Right atrium auricular region (tissue), 2 donors: Measurements from ENCODE around the gene ZFYVE1. TPM values are rescaled to one million over a fixed set of nuclear protein-coding genes. Genes with fewer than 3 reads are reported as not detected.

Experiments used
- DNase-seq: peaks from one replicate; pipeline ENCODE4 v3.0.0-alpha.2; 2019; ENCODE audit warnings: low spot score
- H3K27ac ChIP-seq, 2 donors: fragments of 200-600 bp; sonication (generic); 1 replicate in 1 of 2; 2 replicates in 1 of 2; pipeline ENCODE4 v1.5.1; 2016 to 2019
- H3K27me3 ChIP-seq, 2 donors: fragments of 200-600 bp; sonication (generic); one replicate each; pipeline versions ENCODE4 v1.5.1 to v1.6.0; 2017 to 2019
- H3K36me3 ChIP-seq: fragments of 200-600 bp; sonication (generic); one replicate; pipeline ENCODE4 v1.5.1; 2016
- H3K4me1 ChIP-seq, 2 donors: fragments of 200-600 bp; sonication (generic); one replicate each; pipeline versions ENCODE4 v1.5.1 to v1.6.0; 2017 to 2019
- H3K4me3 ChIP-seq, 2 donors: fragments of 200-600 bp; sonication (generic); 1 replicate in 1 of 2; 2 replicates in 1 of 2; pipeline ENCODE4 v1.5.1; 2017 to 2019; ENCODE audit warnings: mild to moderate bottlenecking in 1 of 2, moderate library complexity in 1 of 2
- H3K9me3 ChIP-seq, 2 donors: fragments of 200-600 bp; sonication (generic); one replicate each; pipeline ENCODE4 v1.5.1; 2019
- total RNA-seq, 2 donors: library from RNA; depleted of rRNA; stranded (reverse); fragments of >200 nt; gene quantifications; one replicate each; pipeline ENCODE4 v1.1.0, GENCODE V29; 2016
- TF ChIP-seq, protein P1 (sequence below), 2 donors: fragments of 200-600 bp; sonication (generic); IDR thresholded peaks; one replicate each; pipeline ENCODE4 v1.5.1; 2019; ENCODE audit warnings: antibody characterized with exemption in 2 of 2

ZFYVE1 gene
- total RNA-seq, 2 donors from 2014 or later = 9.8 to 12.6 TPM

GRCh38 chr14:72939630-72940029 is 87.3 kb downstream of the ZFYVE1 start:
- Histone ChIP-seq H3K36me3 (peaks cover 46% of the 10 kb centered on the region), H3K27ac (no peak overlapping the region), H3K27me3 (no peaks in the 10 kb centered on the region), H3K4me3 (no peak overlapping the region), H3K9me3 (no peaks in the 10 kb centered on the region), H3K4me1 (no peaks in the 10 kb centered on the region)
- TF ChIP-seq, protein P1, sequence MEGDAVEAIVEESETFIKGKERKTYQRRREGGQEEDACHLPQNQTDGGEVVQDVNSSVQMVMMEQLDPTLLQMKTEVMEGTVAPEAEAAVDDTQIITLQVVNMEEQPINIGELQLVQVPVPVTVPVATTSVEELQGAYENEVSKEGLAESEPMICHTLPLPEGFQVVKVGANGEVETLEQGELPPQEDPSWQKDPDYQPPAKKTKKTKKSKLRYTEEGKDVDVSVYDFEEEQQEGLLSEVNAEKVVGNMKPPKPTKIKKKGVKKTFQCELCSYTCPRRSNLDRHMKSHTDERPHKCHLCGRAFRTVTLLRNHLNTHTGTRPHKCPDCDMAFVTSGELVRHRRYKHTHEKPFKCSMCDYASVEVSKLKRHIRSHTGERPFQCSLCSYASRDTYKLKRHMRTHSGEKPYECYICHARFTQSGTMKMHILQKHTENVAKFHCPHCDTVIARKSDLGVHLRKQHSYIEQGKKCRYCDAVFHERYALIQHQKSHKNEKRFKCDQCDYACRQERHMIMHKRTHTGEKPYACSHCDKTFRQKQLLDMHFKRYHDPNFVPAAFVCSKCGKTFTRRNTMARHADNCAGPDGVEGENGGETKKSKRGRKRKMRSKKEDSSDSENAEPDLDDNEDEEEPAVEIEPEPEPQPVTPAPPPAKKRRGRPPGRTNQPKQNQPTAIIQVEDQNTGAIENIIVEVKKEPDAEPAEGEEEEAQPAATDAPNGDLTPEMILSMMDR (IDR thresholded peaks at IDR 0.05) = no peak
- DNase-seq = no peak

DNA sequence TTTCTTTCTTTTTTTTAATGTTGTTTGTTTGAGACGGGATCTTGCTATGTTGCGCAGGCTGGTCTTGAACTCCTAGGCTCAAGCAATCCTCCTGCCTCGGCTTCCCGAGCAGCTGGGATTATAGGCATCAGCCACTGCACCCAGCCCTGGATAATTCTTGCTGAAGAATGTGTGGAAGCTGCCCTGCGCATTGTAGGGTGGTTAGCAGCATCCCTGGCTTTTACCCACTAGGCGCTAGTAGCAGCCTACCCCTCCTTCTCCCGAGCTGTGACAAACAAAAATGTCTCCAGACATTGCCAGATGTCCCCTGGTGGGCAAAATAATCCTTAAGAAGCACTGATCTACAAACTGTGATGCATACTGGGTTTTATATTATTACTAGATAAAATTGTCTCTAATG is 94.0 kb downstream of the ZFYVE1 start:
- H3K4me1 ChIP-seq = no peaks in the 10 kb centered on the region
- no peak for DNase-seq
- no peak overlapping the region for H3K27ac ChIP-seq
- no peak overlapping the region for H3K4me3 ChIP-seq
- H3K9me3 ChIP-seq = no peaks in the 10 kb centered on the region
- TF ChIP-seq, protein P1 (IDR thresholded peaks at IDR 0.05) = no peak
- no peaks in the 10 kb centered on the region for H3K27me3 ChIP-seq
- peaks cover under 1% of the 10 kb centered on the region for H3K36me3 ChIP-seq

DNA sequence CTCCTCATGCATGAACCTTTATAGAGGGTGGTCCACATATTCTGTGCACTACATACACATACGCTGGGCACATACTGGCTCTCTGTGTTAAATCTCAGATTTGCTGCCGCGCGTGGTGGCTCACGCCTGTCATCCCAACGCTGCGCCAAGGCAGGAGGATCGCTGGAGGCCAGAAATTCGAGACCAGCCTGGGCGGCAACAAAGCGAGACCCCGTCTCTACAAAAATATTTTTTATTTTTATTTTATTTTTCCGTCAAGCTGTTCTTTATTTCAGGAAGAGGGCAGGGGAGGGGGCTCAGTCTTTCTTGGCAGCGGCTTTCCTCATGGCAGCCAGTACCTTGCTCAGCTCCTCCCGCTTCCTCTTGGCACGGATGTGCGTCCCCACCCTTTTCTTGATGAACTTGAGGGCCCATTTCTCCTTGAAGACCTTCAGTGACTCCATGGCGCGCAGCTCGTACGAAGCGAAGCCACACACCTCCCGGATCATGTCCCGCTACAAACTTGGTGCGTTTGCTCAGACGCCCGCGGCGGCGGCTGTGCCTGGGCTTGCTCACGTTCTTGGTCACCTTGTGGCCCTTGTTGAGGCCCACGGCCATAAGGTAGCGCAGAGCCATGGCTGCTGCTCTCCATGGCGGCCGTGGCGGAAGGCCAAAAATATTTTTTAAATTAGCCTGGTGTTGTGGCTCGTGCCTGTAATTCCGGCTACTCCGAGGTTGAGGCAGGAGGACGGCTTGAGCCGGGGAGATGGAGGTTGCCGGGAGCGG is 97.4 kb downstream of the ZFYVE1 start:
- Histone ChIP-seq H3K27me3 (no peaks in the 10 kb centered on the region), H3K9me3 (no peaks in the 10 kb centered on the region), H3K36me3 (no peaks in the 10 kb centered on the region), H3K4me3 (peak overlapping the region in 1 of 2 donors; percentile 9), H3K4me1 (peaks cover 0 to 5% of the 10 kb centered on the region in 2 donors), H3K27ac (no peak overlapping the region)
- TF ChIP-seq, protein P1 (IDR thresholded peaks at IDR 0.05) = no peak
- DNase-seq = no peak

DNA sequence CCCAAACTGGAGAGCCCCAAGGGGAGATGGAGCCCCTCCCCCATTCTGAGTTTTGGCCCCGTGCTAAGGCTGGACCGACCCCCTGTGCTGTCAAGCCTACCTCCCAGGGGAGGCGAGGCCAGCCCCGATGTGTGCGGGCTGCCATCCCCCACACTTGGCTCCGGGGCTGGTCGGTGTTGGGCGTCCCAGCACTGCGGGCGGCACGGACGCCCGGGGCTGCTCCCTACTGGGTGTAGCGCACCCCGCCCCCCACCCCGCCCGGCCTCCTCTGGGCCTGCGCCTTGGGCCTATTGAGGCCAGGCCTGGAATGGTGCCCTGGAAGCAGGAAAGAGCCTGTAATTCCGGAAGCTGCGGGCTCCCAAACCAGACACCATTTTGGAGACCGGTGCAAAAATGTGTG is 98.0 kb downstream of the ZFYVE1 start:
- H3K4me3 ChIP-seq = no peak overlapping the region
- H3K27me3 ChIP-seq = no peaks in the 10 kb centered on the region
- TF ChIP-seq, protein P1 (IDR thresholded peaks at IDR 0.05) = no peak
- H3K27ac ChIP-seq = no peak overlapping the region
- H3K4me1 ChIP-seq = peaks cover 0 to 5% of the 10 kb centered on the region in 2 donors
- DNase-seq = no peak
- H3K36me3 ChIP-seq = no peaks in the 10 kb centered on the region
- H3K9me3 ChIP-seq = no peaks in the 10 kb centered on the region

- Histone ChIP-seq H3K4me3 (peak within 1 kb of the TSS; percentile 68 to 82), H3K27me3 (no peaks in the 10 kb centered on the region), H3K27ac (peak within 1 kb of the TSS; percentile 63 to 85), H3K9me3 (no peaks in the 10 kb centered on the region), H3K36me3 (no peaks in the 10 kb centered on the region), H3K4me1 (peaks cover 0 to 5% of the 10 kb centered on the region in 2 donors)
- DNase-seq = peak; percentile 97
- TF ChIP-seq, protein P1 (IDR thresholded peaks at IDR 0.05) = no peak
Measured at GRCh38 chr14:72926292-72927028, 100.4 kb downstream of the ZFYVE1 start, which contains the start of gene DCAF4. DCAF4 (plus strand) TSS chr14:72926464; CDS start chr14:72937979, 11,515 bp downstream.
